GM12878 (cell line): ENCODE measurements around the gene COL6A1. TPM values are rescaled to one million over a fixed set of nuclear protein-coding genes. Genes with fewer than 3 reads are reported as not detected.

ENCODE experiments used
- ATAC-seq: fragments of 200-7000 bp; cut with Tn5 transposase; 3 replicates; pipeline ENCODE4 v1.9.1; 2020; ENCODE audit warnings: mild to moderate bottlenecking, moderate library complexity
- BruUV-seq: library from RNA; stranded (reverse); fragments of 400-500 nt; replicated peaks from 2 replicates; lab custom pipeline; 2021; lab: Mats Ljungman, UMichigan
- CTCF ChIA-PET: fragments of 300-600 bp; sonication (Branson Sonifier 250); formaldehyde crosslinking; extraction: SDS; loops from one replicate; lab custom pipeline; 2021; ENCODE audit warnings: inconsistent platforms; lab: Yijun Ruan, JAX
- POLR2A ChIA-PET: fragments of 350-600 bp; formaldehyde crosslinking; extraction: SDS; loops from one replicate; lab custom pipeline; 2021; ENCODE audit warnings: inconsistent platforms; lab: Charles Lee
- RAD21 ChIA-PET: fragments of 300-600 bp; sonication (Branson Sonifier 250); formaldehyde crosslinking; loops from one replicate; lab custom pipeline; 2023; ENCODE audit warnings: antibody characterized with exemption; ENCODE audit not compliant: unreplicated experiment; lab: Charles Lee
- SMC1A ChIA-PET: fragments of 300-600 bp; sonication (Branson Sonifier 250); formaldehyde crosslinking; loops from one replicate; lab custom pipeline; 2023; ENCODE audit not compliant: unreplicated experiment, uncharacterized antibody; lab: Charles Lee
- DNase-seq: peaks from one replicate; pipeline ENCODE4 v3.0.0-alpha.2; 2011; ENCODE audit warnings: low read depth, low spot score
- FAIRE-seq: peaks from 3 replicates; lab custom pipeline; 2011; peaks lifted over from hg19 to GRCh38; lab: Jason Lieb, UNC
- H2AFZ ChIP-seq: 2 replicates; pipeline ENCODE4 v1.6.0; 2011; ENCODE audit warnings: low read depth, low read length, control low read depth; ENCODE audit not compliant: control insufficient read depth
- H3K27ac ChIP-seq: 2 replicates; pipeline ENCODE4 v1.5.1; 2011; ENCODE audit warnings: control low read depth; ENCODE audit not compliant: control insufficient read depth, insufficient read depth
- H3K27me3 ChIP-seq, 2 experiments: replicated peaks in 1 of 2; 2 replicates each; pipeline versions ENCODE4 v1.6.0 to v1.6.1; 2011; ENCODE audit warnings: low read length in 1 of 2; ENCODE audit not compliant: control insufficient read depth in 2 of 2, insufficient read depth in 2 of 2
- H3K36me3 ChIP-seq, 2 experiments: 2 replicates each; pipeline ENCODE4 v1.5.1; 2011; ENCODE audit warnings: low read length in 1 of 2; ENCODE audit not compliant: control insufficient read depth in 2 of 2, insufficient read depth in 2 of 2
- H3K4me1 ChIP-seq: 2 replicates; pipeline ENCODE4 v1.6.1; 2011; ENCODE audit warnings: mild to moderate bottlenecking, low read length, moderate library complexity, mixed read lengths; ENCODE audit not compliant: control insufficient read depth, insufficient read depth
- H3K4me2 ChIP-seq: 2 replicates; pipeline ENCODE4 v1.6.0; 2011; ENCODE audit warnings: control low read depth; ENCODE audit not compliant: control insufficient read depth, insufficient read depth
- H3K4me3 ChIP-seq: fragments of 200-600 bp; sonication (generic); 2 replicates; pipeline ENCODE4 v1.5.1; 2016
- H3K79me2 ChIP-seq: 2 replicates; pipeline ENCODE4 v1.6.0; 2011; ENCODE audit warnings: low read length; ENCODE audit not compliant: control insufficient read depth, insufficient read depth
- H3K9ac ChIP-seq: 2 replicates; pipeline ENCODE4 v1.8.0; 2011; ENCODE audit warnings: low read length, control low read depth, mixed read lengths; ENCODE audit not compliant: control insufficient read depth, insufficient read depth
- H3K9me3 ChIP-seq: replicated peaks from 3 replicates; pipeline ENCODE4 v1.5.1; 2011; ENCODE audit warnings: mild to moderate bottlenecking, low read length; ENCODE audit not compliant: control insufficient read depth, insufficient read depth
- H4K20me1 ChIP-seq: 2 replicates; pipeline ENCODE4 v1.6.0; 2011; ENCODE audit not compliant: control insufficient read depth, insufficient read depth
- BCL3 ChIP-seq: IDR thresholded peaks from 2 replicates; pipeline ENCODE4 v1.6.1; 2011; ENCODE audit warnings: borderline replicate concordance, low read depth, mild to moderate bottlenecking, moderate library complexity, low read length; ENCODE audit not compliant: insufficient read depth, poor library complexity, severe bottlenecking
- E2F8 ChIP-seq: fragments of 450-650 bp; IDR thresholded peaks from 2 replicates; pipeline ENCODE4 v1.6.1; 2018; ENCODE audit warnings: mild to moderate bottlenecking, low read depth, moderate library complexity; ENCODE audit not compliant: partially characterized antibody
- NR2F1 ChIP-seq: fragments of 450-650 bp; conservative IDR thresholded peaks from 2 replicates; pipeline ENCODE4 v1.6.1; 2017; ENCODE audit warnings: mild to moderate bottlenecking
- POLR2A ChIP-seq: IDR thresholded peaks from 2 replicates; pipeline ENCODE4 v1.6.1; 2011; ENCODE audit warnings: low read depth, mild to moderate bottlenecking, low read length
- RCOR1 ChIP-seq: conservative IDR thresholded peaks from 2 replicates; pipeline ENCODE4 v1.6.1; 2012; ENCODE audit warnings: low read depth, low read length, improper control_type of control experiment
- SP1 ChIP-seq: IDR thresholded peaks from one replicate; pipeline ENCODE4 v1.6.1; 2011; ENCODE audit warnings: low read depth, low read length
- STAT3 ChIP-seq: IDR thresholded peaks from 2 replicates; pipeline ENCODE4 v1.6.1; 2011; ENCODE audit warnings: low read depth, low read length, improper control_type of control experiment
- WGBS: methylation state at CpG from one replicate; pipeline ENCODE4 v1.1.6; 2016; ENCODE audit warnings: low lambda C conversion rate; ENCODE audit not compliant: insufficient replicate concordance, insufficient coverage; ENCODE audit errors: missing lambda C conversion rate; 5-methylcytosine and 5-hydroxymethylcytosine counted together
- in situ Hi-C: fragments of 300-500 bp; cut with MboI; formaldehyde crosslinking; loops from 9 replicates; pipeline ENCODE4 v1.14.3; 2018; ENCODE audit warnings: mixed read lengths
- intact Hi-C: fragments of 100-400 bp; cut with micrococcal nuclease; formaldehyde crosslinking; loops from one replicate; pipeline ENCODE4 v1.14.2; 2022; ENCODE audit not compliant: unreplicated experiment
- polyA plus RNA-seq, 11 experiments: library from polyadenylated mRNA; depleted of rRNA in 4 of 11; unstranded in 6 of 11; stranded (reverse) in 5 of 11; fragments of >200 nt; fragmentation: Nextera tagmentation in 4 of 11; fragmentation: Illumina TruSeq in 1 of 11; extraction: Ambion mirVana in 4 of 11; extraction: Trizol in 1 of 11; gene quantifications; 1 replicate in 1 of 11; 2 replicates in 10 of 11; pipeline versions ENCODE4 v1.2.1 to v1.2.3, GENCODE V29; 2011 to 2016; ENCODE audit warnings: inconsistent platforms in 2 of 11, missing spikeins in 2 of 11, low read depth in 1 of 11
- total RNA-seq, 4 experiments: library from RNA; depleted of rRNA in 3 of 4; stranded (reverse); fragments of >200 nt in 3 of 4; fragmentation: Illumina TruSeq in 1 of 4; extraction: Trizol in 1 of 4; gene quantifications; 2 replicates each; pipeline versions ENCODE4 v1.2.1 to v1.2.3, GENCODE V29; 2013 to 2021
- TF ChIP-seq, protein P1 (sequence below): fragments of 450-650 bp; IDR thresholded peaks from 2 replicates; pipeline ENCODE4 v1.6.1; 2018; ENCODE audit warnings: borderline replicate concordance, mild to moderate bottlenecking; ENCODE audit not compliant: partially characterized antibody

The COL6A1 gene
- total and polyA plus RNA-seq, 10 of the 15 experiments (the other 5 are each of a cell fraction or from before 2014, with no cell fraction given), result 0.12 to 1.3 (median 0.20) TPM; not detected in 7

DNA sequence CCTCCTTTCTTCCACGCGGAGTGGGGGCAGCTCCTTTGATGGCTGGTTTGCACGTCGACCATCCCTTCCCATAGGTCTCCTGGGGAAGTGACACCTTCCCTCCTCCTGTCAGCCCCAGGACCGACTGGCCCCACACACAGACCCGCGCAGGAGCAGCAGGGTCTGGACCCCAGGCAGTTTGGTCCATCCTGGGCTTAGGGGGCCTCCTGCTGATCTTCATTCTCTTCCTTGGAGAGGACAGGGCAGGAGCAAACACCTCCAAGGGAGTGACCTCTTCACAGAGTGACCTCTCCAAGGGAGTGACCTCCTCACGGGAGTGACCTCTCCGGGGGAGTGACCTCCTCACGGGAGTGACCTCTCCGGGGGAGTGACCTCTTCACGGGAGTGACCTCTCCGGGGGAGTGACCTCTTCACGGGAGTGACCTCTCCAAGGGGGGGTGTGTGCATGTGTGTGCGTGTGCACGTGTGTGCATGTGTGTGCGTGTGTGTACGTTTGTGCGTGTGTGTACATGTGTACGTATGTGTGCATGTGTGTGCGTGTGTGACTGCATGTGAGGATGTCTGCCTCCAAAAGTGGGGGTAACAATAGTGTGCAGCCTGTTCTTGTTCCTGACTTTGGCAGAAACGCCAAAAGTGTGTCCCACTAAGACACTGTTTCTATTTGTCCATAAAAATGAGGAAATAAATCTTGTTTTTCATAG lies 29.8 kb downstream of the COL6A1 start:
- H2AFZ ChIP-seq, result no peak overlapping the region
- in situ Hi-C loops, result no loop called here

GRCh38 chr21:46012154-46012553 lies 30.6 kb downstream of the COL6A1 start:
- in situ Hi-C loops, result no loop called here
- no peaks in the 10 kb centered on the region for H3K27me3 ChIP-seq
- intact Hi-C loops, result no loop called here
- RAD21 ChIA-PET, result no interaction called here
- SMC1A ChIA-PET, result no interaction called here
- H3K4me1 ChIP-seq, result no peaks in the 10 kb centered on the region
- no peak overlapping the region for H2AFZ ChIP-seq
- H3K36me3 ChIP-seq, result no peaks in the 10 kb centered on the region
- H3K79me2 ChIP-seq, result no peaks in the 10 kb centered on the region
- 34% methylated on average over 4 of the region's 4 CpGs for WGBS
- DNase-seq (no peak), FAIRE-seq (no peak)
- BruUV-seq, result no TSS peak
- POLR2A ChIA-PET, result no interaction called here
- CTCF ChIA-PET, result no interaction called here
- H3K9me3 ChIP-seq, result peaks cover 5% of the 10 kb centered on the region; the same call in 2 of the 3 replicates
- H3K4me2 ChIP-seq, result no peak overlapping the region
- H3K4me3 ChIP-seq, result no peak overlapping the region
- TF ChIP-seq RCOR1 (no peak), NR2F1 (no peak), SP1 (no peak), E2F8 (no peak), STAT3 (no peak), POLR2A (no peak)
- TF ChIP-seq, protein P1, sequence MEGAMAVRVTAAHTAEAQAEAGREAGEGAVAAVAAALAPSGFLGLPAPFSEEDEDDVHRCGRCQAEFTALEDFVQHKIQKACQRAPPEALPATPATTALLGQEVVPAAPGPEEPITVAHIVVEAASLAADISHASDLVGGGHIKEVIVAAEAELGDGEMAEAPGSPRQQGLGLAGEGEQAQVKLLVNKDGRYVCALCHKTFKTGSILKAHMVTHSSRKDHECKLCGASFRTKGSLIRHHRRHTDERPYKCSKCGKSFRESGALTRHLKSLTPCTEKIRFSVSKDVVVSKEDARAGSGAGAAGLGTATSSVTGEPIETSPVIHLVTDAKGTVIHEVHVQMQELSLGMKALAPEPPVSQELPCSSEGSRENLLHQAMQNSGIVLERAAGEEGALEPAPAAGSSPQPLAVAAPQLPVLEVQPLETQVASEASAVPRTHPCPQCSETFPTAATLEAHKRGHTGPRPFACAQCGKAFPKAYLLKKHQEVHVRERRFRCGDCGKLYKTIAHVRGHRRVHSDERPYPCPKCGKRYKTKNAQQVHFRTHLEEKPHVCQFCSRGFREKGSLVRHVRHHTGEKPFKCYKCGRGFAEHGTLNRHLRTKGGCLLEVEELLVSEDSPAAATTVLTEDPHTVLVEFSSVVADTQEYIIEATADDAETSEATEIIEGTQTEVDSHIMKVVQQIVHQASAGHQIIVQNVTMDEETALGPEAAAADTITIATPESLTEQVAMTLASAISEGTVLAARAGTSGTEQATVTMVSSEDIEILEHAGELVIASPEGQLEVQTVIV, result no peak
- TF ChIP-seq, all 136 proteins: peak for 0
- H3K27ac ChIP-seq, result no peak overlapping the region
- H4K20me1 ChIP-seq, result no peaks in the 10 kb centered on the region
- no peak overlapping the region for H3K9ac ChIP-seq
- no peak for ATAC-seq

More for the DNA sequence above, 29.8 kb downstream of the COL6A1 start:
- no peak overlapping the region for H3K4me2 ChIP-seq
- no peak for FAIRE-seq
- intact Hi-C loops, result no loop called here
- no peaks in the 10 kb centered on the region for H3K79me2 ChIP-seq
- RAD21 ChIA-PET, result no interaction called here
- no TSS peak for BruUV-seq
- H3K27ac ChIP-seq, result no peak overlapping the region
- POLR2A ChIA-PET, result no interaction called here
- no peak overlapping the region for H3K9ac ChIP-seq
- no peak for TF ChIP-seq RCOR1
- TF ChIP-seq BCL3, result peak; percentile 38
- TF ChIP-seq, all 136 proteins: peak for 1
- SMC1A ChIA-PET, result no interaction called here
- Histone ChIP-seq H3K27me3 (no peaks in the 10 kb centered on the region), H3K4me1 (no peaks in the 10 kb centered on the region), H3K9me3 (peaks cover 5% of the 10 kb centered on the region; the same call in 2 of the 3 replicates), H3K36me3 (no peaks in the 10 kb centered on the region), H4K20me1 (no peaks in the 10 kb centered on the region), H3K4me3 (no peak overlapping the region)
- ATAC-seq (no peak), DNase-seq (no peak)
- CTCF ChIA-PET, result no interaction called here
- 69% methylated on average over 19 of the region's 22 CpGs for WGBS
